SW 1271 (cell line): ENCODE data around the gene CX3CR1.
A peak's percentile ranks its signal among the peaks of the same experiment; 100 is the strongest.
"Not testable (repeated sequence)": the region's sequence is repeated elsewhere in the genome, so short reads cannot be mapped to it uniquely, and the experiment has no call there.

Experiments used
- DNase-seq, 2 experiments: peaks; one replicate each; lab custom pipeline; 2025; lab: John Stamatoyannopoulos, UW

The CX3CR1 gene

GRCh38 chr3:39267631-39268548, 11.9 kb downstream of the CX3CR1 start:
- DNase-seq, result no peak

GRCh38 chr3:39264053-39264452, 15.8 kb downstream of the CX3CR1 start:
- no peak for DNase-seq

GRCh38 chr3:39263576-39263975, 16.3 kb downstream of the CX3CR1 start:
- DNase-seq, result no peak

- no peak for DNase-seq
Observed at GRCh38 chr3:39262846-39263245, 17.0 kb downstream of the CX3CR1 start.

- no peak for DNase-seq
Observed at GRCh38 chr3:39261726-39262125, 18.1 kb downstream of the CX3CR1 start.

GRCh38 chr3:39260957-39261356, 18.9 kb downstream of the CX3CR1 start:
- DNase-seq, result peak in 1 of 2 experiments; percentile 71

GRCh38 chr3:39260318-39260717, 19.5 kb downstream of the CX3CR1 start:
- no peak for DNase-seq

- no peak for DNase-seq
Observed at GRCh38 chr3:39255503-39256325, 24.1 kb downstream of the CX3CR1 start.

- DNase-seq, result no peak
Observed at GRCh38 chr3:39254806-39255449, 24.9 kb downstream of the CX3CR1 start.

- DNase-seq, result no peak
Observed at GRCh38 chr3:39251576-39251975, 28.3 kb downstream of the CX3CR1 start.

GRCh38 chr3:39250116-39250747, 29.6 kb downstream of the CX3CR1 start:
- DNase-seq, result no peak

- DNase-seq, result no peak
Observed at GRCh38 chr3:39249453-39250115, 30.3 kb downstream of the CX3CR1 start.

- DNase-seq, result no peak
Observed at GRCh38 chr3:39241561-39241960, 38.3 kb downstream of the CX3CR1 start.

- no peak for DNase-seq
Observed at GRCh38 chr3:39237027-39237426, 42.8 kb downstream of the CX3CR1 start.

- no peak for DNase-seq
Observed at GRCh38 chr3:39234651-39235050, 45.2 kb downstream of the CX3CR1 start.

GRCh38 chr3:39232859-39233258, 47.0 kb downstream of the CX3CR1 start:
- DNase-seq, result no peak

GRCh38 chr3:39230453-39230852, 49.4 kb downstream of the CX3CR1 start:
- DNase-seq, result no peak

GRCh38 chr3:39228496-39228895, 51.3 kb downstream of the CX3CR1 start:
- DNase-seq, result no peak

GRCh38 chr3:39227596-39227995, 52.2 kb downstream of the CX3CR1 start:
- DNase-seq, result not testable (repeated sequence)

GRCh38 chr3:39226106-39226741, 53.6 kb downstream of the CX3CR1 start:
- no peak for DNase-seq

- no peak for DNase-seq
Observed at GRCh38 chr3:39224288-39224687, 55.5 kb downstream of the CX3CR1 start.
